GM04503 (cell line): Measurements from ENCODE around the gene ATP9B.

ENCODE experiments used
- DNase-seq: peaks from one replicate; pipeline ENCODE4 v3.0.0-alpha.2; 2012; ENCODE audit warnings: low read depth

ATP9B gene

DNA sequence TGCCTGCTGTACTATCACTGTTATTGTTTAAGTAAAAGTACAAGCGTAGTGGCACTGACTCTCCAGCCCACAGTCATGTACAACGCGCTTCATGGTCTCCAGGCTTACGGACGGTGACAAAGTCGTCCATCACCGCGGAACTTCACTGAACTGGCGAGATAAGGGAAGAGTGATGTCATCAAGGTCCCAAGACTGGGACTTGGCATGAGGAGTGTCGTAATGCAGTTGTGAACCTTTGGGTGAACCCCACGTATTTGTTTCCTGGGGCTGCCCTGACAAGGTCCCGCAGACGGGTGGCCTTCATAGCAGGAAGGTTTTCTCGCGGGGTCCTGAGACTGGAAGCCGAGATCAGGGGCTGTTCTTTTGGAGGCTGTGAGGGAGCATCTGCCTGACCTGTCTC lies 343.8 kb downstream of the ATP9B start:
- no peak for DNase-seq

DNA sequence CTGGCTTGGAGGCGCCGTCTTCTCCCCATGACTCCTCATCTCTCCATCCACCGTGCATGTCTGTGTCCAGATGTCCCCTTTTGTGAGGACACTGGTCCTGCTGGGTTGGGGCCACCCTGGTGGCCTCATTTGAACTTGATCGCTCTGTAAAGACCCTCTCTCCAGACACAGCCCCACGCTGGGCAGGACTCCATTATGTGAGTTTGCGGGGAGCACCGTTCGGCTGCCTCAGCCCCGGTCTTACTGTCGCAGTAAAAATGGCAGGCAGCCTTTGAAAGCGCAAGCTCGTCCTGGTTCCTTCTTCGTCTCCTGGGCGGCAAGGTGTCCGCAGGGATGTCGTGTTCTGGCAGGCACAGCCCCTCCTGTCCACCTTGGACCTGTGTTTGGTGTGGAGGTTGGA lies 344.2 kb downstream of the ATP9B start:
- DNase-seq: no peak

DNA sequence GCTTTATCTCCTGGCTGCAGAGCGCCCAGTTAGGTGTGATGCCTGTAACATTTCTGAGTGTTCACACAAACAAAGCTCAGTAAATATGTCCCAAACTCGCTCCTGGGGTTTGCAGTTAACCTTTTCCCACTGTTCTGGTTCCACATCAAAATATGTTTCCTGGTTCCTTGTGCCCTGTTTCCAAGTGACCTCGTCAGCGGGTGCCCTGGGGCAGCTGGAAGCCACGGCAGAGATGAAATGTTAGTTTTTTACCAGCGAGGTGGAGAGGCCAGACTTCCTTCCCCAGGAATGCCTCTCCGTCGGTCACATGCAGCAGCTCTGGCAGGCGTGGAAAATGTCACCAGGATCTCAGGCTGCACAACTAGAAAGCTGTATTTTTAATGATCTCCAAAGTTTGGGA lies 344.7 kb downstream of the ATP9B start:
- no peak for DNase-seq

DNA sequence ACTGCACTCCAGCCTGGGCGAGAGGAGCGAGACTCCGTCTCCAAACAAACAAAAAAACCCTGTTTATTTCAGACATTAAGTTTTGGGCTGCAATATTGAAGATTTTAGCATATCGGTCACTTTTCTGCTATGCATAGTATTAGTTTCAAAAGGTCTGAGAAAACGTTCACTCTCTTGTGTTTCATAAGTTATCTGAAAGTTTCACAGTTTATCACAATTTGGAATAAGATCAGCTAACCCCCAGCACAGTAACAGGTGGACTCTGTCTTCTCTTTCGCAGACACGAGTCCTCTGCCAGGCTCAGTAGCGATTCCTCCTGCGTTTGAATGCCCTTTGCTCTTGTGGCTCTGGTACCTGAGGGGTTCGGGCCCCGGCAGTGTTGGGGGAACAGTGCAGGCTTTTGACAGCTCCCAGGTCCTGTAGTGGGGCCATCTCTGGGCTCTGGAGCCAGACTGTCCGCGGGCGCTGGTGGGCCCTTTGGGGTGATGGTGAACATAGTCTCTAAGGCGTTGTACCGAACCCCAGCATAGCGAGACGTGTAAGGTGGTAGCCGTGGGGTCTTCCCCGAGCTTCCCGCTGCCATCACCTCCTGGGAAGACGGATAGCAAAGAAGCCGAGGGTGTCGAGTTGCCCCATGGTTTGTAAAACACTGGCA lies 347.0 kb downstream of the ATP9B start:
- DNase-seq: no peak

DNA sequence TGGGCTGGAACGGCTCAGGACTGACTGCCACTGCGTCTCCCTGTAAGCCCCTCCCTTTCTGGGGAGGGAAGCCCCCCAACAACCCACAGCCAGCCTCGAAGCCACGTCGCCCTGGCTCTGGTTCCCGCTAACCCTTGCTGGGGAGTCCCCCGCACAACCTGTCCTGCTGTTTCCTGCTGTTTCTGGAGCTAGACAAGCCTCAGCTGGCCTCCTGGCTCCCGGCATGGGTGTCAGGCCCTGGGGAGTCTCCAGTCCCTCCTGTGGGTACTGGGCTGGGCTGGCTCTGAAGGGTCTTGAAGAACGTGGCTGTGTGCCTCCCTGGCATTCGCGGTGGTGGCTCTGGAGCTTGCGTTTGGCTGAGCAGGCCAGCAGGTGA lies 347.5 kb downstream of the ATP9B start:
- DNase-seq: no peak

DNA sequence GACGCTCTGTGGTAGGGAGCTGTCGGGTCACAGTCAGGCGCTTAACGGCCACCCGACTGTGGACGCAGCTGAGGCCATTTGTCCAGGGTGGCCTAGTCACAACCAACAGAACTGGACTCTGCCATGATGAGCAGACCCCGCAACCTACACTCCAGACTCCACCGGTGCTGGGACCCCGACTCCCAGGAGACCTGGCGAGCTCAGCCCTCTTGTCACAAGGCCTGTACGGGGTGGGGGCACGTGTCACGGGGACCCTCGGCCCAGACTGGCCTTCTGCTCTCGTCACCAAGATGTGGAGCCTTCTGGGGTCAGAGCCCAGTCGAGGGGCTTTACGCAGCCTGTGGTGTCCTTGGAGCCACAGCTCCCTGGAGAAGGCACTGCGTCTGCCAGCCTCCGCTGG lies 349.0 kb downstream of the ATP9B start:
- no peak for DNase-seq

DNA sequence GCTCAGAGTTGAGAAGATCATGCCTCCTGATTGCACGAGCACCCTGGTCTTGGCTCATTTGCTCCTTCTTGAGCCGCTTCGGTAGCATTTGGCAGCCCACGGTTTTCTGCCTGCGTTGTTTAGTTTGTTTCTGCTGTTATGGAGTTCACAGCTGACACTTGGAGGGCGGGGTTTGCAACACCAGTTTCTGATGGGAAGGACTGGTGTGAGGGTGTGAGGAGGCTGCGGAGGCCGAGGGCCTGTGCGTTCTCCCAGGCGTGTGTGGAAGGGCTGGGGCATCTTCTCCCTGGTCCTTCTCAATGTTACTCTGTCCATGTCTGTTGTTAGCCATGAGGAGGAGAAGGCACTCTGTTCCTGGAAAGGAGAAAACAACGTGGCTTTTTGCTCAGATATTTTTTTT lies 349.4 kb downstream of the ATP9B start:
- no peak for DNase-seq

DNA sequence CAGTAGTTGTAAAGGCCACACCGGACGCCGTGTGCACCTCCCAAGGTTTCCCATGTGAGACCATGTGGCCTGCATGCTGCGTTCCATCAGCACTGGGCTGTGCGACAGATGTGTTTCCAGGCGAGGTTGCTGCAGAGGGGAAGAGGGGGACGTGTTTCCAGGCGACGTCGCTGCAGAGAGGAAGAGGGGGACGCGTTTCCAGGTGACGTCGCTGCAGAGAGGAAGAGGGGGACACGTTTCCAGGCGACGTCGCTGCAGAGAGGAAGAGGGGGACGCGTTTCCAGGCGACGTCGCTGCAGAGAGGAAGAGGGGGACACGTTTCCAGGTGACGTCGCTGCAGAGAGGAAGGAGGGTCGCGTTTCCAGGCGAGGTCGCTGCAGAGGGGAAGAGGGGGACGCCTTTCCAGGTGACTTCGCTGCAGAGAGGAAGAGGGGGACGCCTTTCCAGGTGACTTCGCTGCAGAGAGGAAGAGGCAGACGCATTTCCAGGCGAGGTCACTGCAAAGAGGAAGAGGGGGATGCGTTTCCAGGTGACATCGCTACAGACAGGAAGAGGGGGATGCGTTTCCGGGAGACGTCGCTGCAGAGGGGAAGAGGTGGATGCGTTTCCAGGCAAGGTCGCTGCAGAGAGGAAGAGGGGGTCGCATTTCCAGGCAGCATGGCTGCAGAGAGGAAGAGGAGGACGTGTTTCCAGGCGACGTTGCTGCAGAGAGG lies 351.0 kb downstream of the ATP9B start:
- DNase-seq: no peak

DNA sequence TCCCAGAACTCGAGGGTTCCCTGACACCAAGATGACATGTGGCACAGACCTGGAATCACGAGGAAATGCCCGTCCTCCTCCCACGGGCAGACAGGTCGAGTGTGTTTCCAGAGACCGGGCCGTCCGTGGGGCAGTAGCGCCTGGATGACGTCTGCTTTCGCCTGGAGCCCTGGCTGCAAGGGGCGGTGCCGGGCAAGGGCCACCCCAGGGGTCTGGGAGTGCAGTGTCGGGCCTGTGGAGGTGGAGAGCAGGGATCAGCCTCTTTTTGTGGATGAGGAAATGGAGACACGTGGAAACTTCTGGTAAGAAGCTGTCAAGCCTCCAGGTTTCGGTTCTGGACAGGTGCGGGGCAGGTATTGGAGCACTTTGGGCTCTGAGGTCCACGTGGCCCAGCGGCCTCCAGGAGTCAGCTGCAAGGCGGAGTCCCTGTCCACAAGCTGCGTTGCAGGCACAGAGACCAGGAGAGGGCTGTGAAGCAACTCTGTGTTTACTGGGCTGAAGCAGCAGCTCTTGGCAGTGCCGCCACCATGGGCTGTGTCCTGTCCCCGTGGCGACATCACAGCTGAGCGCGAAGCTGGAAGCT lies 352.2 kb downstream of the ATP9B start:
- no peak for DNase-seq

DNA sequence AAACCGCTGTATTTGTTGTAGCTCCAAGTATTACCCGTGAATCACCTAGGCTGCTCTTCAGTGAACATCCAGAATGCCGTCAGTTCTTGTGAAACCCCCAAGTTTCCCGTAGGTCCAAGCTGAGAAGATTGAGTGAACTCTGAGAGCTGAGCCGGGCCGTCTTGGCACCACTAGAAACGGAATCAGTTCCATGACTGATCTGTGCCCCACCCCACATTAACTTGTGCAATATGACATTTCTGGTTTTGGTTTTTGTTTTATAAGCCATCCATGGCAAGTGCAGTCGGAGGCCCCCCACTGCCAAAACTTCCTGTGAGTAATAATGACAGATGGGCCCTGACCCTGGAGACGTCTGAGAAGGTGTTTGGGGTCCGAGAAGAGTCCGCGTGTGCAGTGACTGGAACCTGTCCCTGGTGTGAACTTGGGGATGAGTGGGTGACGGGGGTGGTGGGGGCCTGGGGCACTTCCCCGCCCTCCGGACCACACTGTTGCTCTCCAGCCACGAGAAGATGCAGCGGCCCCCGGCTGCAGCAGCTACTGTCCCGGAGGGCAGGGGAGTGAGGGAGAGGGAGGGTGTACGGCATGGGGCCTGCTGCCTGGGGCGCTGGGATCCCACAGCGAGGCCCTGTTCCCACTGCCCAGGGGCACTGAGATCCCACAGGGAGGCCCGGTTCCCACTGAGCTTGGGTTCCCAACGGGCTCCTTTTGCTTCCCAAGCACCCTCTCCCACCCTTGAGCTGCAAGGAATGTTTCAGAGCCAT lies 353.0 kb downstream of the ATP9B start:
- no peak for DNase-seq

DNA sequence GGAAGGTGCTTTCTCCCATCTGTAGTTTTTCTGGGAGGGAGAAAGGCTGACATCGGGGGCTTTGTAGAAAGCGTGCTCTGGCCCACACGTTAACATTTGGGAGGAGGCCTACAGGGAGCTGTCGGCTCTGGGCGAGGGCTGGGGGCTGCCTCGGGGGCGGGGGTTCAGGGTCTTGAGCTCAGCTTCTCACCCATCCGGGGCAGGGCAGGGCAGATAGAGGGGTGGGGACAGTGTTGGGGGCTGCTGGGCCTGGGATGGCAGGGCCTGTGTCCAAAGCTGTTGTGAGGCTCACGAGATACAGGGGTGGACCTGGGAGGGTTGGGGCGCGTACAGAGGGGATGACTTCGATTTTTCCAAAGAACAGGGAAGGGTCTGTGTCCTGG lies 353.6 kb downstream of the ATP9B start:
- DNase-seq: no peak

DNA sequence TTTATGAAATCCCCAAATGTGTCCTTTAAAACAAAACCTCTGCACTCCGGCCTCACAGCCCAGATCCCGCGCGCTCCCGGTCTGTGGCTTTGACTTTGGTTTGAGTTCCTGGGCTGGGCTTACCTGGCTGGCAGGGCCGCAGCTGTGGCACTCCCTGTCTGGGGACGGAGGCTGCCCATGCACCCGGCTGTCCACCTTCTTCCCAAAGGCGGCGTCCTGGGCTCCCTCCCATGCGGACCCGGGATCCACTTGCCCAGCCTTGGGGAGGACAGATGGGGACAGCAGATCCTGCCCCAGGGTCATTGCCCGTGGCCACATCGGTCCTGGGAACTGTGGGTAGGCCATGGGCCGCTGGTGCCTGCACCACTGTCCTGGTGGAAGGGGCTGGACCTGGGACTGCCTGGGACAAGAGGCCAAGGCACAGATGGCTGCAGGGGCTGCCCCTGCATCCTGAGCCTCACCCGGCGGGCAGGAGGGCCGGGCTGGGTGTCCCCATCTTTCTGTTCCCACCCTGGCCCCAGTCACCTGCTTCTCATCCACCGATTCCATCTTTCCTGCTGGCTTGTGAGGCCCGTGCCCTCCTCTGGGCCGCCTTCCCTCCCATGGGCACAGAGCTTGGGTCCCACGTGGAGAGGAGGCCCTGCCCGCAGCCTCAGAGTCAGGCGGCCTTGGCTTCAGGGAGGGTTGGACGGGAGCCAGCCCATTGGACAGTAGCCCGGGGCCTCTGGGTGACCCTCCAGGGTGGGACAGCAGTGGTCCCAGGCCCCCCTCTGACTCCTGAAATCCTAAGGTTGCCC lies 354.2 kb downstream of the ATP9B start:
- DNase-seq: no peak

DNA sequence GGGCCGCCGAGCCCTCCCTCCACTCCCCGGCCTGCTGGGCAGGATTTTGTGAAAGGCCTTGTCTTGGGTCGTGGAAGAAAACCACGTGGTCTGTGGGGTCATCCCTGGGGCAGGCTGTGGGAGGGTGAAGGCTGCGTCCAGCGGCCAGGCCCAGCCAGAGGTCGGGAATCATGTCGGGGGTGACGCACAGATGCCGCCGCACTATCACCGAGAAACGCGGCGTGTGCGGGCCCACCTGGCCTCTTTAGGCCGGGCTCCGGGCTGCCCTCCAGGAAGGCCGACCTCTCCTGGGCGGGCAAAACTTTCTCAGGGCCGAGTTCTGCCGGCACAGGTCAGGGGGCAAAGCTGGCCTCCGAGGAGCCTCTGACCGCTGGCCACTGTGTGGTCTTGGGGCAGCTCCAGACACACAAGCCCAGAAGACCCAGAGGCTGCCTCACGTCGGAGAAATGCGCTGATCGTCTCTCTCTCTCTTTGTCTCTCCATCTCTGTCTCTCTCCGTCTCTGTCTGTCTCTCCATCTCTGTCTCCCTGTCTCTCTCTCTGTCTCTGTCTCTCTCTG lies 354.9 kb downstream of the ATP9B start:
- DNase-seq: no peak

DNA sequence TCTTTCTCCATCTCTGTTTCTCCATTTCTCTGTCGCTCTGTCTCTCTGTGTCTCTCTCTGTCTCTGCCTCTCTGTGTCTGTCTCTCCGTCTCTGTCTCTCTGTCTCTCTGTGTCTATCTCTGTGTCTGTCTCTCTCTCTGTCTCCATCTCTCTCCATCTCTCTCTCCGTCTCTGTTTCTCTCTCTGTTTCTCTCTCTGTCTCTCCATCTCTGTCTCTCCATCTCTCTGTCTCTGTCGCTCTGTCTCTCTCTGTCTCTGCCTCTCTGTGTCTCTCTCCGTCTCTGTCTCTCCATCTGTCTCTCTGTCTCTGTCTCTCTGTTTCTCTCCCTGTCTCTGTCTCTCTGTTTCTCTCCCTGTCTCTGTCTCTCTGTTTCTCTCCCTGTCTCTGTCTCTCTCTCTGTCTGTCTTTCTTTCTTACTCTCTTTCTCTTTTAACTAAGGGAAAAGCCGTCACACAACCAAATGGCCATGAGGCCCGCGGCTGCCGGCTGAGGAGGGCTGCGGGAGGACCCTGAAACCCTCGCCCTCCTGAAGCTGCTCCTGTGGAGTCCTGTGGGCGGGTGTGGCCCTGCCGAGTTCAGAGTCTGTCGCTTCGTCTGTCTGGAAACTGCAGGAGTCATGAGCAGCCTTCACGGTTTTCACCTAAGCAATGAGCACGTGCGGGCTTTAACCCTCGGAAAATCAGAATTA lies 355.8 kb downstream of the ATP9B start:
- DNase-seq: no peak

DNA sequence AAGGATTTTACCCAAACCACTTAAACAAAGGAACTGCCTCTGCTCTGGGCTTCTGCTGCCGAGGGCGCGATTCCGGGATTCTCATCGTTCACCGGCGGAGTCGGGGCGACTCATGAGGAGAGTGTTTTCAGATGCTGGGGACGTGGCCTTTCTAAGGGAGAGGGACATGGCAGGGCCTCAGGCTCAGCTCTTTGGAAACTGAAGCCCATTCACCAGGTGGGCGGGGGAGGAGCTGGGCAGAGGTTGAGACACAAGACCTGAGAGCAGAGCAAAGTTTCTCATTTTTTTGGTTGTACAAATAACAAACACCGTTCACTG lies 356.3 kb downstream of the ATP9B start:
- no peak for DNase-seq

DNA sequence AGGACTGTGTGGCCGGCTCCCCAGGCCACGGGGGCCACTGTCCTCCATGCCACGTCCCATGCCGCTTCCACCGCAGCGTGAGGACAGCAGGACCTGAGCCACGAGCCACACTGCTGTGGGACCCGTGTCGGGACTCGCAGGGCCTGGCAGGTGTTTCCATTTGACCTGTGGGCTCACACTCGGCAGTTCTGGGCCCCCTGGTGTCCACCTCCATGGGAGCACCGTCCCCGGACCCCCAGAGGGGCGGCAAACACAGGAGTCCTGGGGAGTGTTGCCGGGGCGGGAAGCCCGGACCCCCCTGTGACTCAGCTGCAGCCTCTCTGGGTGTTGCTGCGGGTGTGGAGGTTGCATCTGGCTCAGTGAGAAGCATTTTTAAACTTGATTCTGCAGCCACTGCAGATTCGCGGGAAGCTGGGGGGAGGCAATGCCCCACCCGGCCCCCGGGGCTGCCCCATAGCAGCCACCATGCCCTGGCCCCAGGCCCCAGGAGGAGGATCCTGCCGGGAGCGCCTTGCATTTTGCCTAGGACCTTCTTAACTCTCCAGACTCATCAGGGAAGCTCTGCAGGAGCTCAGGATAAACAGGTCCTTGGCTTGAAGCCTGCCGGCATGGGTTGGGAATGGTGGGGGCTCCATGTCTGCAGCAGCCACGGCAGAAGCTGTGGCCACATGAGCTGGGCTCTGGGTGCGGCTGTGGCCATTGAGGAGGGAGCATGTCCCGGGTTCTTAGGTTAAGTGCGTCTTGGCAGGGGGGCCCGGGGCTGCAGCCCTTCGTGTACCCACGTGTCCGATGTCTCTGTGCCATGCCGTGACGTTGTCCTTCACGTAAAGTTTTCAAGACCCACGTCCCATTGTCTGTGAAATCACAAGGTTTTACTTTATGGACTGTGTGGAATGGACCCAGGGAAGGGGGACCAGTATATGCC lies 357.4 kb downstream of the ATP9B start:
- no peak for DNase-seq

DNA sequence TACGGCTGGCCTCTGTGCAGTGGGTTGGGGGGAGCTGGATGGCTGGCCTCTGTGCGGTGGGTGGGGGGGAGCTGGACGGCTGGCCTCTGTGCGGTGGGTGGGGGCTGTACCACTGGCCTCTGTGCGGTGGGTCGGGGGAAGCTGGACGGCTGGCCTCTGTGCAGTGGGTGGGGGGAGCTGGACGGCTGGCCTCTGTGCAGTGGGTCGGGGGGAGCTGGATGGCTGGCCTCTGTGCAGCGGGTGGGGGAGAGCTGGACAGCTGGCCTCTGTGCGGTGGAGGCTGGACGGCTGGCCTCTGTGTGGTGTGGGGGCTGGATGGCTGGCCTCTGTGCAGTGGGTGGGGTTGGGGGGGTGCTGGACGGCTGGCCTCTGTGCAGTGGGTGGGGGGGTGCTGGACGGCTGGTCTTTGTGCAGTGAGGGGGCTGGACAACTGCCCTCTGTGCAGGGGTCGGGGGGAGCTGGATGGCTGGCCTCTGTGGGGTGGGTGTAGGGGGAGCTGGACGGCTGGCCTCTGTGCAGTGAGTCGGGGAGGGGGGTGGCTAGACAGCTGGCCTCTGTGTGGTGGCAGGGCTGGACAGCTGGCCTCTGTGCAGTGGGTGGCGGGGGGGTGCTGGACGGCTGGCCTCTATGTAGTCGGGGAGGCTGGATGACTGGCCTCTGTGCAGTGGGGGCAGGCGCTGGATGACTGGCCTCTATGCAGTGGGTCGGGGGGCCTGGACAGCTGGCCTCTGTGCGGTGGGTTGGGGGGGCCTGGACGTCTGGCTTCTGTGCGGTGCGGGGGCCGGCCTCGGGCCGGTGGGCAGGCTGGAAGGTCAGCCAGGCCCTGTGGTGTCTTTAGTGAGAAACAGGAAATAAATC lies 358.4 kb downstream of the ATP9B start:
- DNase-seq: no peak
